ENCODE results near the gene PLPP4. TPM values are rescaled to one million over a fixed set of nuclear protein-coding genes. Genes with fewer than 3 reads are reported as not detected.
A peak's percentile ranks its signal among the peaks of the same experiment; 100 is the strongest.

PLPP4 gene
- under 0.01 TPM in 1 of 2 replicates, not detected in the other for total RNA-seq

DNA sequence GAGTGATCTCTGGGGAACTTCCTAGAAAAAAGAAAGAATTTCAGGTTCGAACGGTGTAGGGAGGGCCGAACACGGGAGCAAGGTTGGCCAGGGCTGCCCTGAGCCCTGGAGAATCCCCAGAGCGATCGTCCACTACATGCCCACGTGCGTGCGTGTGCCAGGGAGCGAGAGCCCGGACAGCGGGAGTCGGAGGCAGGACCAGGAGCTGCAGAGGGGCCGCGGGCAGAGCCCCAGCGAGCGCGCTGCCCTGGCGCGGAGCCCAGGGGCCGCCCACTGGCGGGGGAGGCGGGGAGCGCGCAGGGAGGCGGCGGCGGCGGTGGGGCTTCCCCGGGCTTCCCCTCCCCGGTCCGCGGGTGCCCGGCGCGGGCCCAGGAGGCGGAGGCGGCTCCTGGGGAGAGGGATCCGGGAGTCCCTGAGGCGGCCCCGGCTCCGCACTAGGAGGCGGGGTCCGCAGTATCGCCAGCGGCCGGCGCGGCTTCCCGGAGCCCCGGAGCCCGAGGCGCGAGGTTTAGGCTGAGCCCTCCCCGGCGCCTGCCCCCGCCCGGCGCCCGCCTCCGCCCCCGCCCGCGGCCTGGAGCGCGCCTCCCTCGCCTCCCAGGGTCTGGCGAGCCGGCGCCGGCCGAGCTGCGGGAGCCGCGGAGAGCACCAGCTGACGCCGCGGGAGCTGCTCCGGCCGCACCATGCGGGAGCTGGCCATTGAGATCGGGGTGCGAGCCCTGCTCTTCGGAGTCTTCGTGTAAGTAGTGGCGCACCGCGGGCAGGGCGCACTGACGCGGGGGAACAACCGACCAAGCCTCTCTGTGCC lies at the start of gene PLPP4:
TSS of gene PLPP4 (plus strand) at position 602 of the 805 bp plus-strand sequence. CDS start at position 681, 79 bp downstream.
- no peak for DNase-seq

DNA sequence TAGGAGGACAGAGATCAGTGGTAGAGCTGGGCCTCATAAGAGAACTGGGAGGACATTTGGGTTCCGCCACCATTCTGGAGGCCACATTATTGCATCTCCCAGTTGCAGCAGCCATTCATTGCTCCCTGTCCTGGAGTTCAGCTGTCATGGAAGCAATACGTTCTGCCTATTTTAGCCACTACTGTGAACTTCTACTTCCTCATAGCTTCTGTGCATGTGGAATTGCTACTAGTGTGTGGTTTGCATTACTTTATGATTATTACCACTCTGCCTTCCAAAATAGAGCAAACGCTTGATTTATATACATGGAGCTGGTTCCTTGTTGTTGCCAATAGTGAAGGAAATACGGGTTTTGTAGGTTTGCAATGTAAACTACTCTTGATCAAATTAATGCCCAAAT lies 47.2 kb upstream of the PLPP4 start:
- no peak for DNase-seq

DNA sequence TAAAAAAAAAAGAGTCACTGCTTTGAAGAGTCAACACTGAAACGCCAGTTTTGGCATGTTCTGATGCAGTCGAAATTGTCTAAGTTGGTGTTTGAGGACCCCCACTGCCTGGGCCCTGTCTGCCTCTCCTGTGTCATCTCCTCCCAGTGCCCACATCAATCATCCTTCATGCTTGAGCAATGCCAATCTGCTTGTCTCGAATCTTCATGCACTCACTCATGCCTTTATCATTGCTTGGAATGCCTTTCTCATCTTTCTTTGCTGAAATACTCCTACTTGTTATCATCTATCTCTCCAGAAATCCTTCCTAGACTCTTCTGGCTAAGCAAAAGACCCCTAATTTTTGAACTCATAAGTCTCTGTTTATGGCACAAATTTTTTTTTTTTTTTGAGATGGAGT lies 42.1 kb upstream of the PLPP4 start:
- no peak for DNase-seq

DNA sequence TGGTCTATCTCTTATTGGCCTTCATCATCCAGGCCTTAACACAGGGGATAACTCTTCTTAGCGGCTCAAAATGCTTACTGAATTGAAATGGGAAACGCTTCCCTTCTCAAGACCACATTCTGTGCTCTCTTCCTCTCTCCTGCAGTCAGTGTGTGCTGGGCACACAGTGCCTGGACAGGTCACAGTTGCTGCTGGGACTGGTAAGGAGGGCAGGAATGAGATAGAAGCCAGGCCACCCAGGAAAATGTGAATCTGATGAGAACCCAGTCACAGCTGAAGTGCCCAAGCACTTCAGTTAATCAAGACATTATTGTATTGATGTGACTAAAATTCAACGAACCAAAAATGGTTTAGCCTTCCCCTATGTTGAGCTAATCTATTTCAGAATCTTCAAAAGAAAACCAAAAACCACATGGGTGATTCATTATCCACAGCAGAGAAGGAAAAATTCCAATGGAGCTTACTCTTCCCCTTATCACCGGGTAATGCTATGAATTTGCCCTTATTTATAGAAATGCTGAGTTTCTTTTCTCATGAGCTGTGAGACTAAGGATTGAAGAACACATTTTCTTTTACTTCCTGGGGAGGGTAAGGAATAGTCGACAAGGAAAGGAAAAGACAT lies 41.2 kb upstream of the PLPP4 start:
- DNase-seq, result no peak

DNA sequence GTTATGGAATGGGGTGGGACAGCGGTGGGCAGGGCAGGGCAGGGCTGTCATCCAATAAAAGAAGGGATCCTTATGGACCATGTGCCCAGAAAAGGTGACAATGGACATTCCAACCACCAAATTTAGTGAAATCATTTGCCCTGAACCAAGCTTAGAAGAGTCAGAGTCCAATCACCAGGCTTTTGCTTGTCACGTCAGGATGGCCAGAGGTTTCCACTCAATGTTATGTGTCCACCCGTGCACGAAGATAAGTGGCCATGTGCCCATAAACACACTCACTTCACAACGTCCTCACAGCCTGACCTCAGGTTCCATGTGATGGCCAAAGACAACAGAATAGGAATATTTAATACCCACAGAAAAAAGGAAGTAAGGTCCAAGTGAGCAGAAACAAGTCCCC lies 36.6 kb upstream of the PLPP4 start:
- no peak for DNase-seq

DNA sequence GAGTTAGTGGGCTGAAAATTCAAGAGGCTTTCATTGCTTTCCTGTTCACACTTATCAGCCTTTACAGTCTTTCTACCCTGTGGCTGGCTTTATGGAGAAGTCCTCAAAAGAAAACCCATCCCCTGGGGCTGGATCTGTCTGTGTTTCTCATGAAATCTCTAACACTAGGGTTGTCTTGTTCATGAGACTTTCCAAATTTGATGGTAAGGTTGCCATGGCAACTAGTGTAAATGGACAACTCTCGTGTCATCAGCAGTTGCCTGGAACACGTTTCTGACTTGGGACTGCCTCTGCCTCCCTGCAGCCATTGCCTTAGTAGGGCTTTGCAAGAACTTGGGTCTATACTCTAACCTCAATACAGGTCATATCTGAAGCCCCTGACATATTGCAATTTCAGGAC lies 35.8 kb upstream of the PLPP4 start:
- DNase-seq, result no peak

DNA sequence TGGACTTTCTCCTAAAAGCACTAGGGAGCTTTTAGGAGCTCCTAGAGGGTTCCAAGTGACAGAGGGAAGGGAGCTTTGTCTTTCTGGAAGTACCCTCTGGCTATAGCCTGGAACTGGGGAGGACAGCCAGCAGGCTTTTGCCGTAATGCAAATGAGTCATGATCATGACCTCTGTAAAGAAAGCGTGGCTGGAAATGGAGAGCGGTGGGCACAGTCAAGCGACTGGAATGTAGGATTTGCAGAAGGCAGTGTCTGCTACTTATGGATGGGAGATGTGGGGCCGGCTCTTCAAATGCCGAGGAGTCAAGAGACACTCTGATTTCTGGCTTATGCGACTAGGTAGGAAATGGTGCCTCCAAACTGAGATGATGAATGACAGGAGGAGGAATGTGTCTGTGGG lies 34.6 kb upstream of the PLPP4 start:
- DNase-seq, result no peak

DNA sequence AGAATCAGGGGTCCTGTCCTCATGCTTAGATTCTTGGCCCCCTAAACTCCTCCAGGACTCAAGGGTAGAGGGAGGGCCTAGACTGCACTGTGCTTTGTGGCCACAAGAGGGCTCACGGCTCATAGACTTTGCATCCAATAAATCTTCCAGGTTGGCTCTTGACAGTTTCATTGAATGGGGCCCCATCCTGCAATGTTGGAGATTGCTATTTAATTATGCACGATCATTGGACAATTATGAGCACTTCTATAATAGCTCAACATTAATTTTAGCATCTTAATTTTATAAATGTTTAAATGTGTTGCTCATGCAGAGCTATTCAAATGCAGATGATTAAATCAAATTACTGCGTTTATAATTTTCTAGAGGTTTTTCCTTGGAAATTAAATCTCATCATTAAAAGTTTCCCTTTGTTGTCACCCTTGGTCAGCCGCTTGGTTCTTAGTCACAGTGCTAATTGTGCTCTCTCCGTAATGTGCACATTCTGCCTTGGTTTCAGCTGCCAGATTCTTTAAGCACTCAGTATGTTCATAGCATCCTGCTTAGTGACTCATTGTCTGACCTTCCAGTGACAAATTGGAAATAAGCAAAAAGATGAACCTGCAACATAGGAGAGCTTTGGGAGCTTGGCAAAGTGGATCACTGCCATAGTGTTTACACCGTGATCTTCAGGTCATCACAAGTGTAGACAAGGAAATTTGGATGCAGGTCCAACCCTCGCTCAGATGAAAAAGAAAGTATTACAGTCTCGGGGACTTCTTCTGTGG lies 33.4 kb upstream of the PLPP4 start:
- peak; percentile 52 for DNase-seq

DNA sequence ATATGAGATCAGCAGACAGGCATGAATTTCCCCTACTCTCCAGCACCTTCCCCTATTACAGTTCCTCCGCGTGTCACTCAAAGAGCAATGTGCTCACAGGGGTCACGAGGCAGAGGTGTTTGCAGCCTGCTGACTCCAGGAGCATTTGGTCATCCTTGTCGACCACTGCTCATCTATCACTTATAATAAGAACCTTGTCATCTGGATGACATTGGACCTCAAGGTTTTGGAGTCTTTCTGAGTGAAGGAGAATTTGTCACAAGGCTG lies 32.9 kb upstream of the PLPP4 start:
- DNase-seq, result no peak

DNA sequence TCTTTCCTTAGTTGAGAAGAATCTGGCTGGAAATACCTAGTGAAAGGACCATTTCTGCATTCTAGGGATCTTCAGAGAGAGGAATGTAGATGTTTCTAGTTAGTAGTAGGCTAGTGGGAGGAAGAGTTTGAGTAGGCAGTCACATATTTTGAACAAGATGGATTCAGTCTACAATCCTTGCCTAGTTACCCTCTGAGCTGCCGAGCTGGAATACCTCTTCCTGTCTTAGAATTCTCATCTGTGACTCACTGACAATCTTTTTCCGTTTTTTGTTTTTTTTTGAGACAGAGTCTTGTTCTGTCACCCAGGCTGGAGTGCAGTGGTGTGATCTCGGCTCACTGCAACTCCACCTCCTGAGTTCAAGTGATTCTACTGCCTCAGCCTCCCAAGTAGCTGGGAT lies 30.7 kb upstream of the PLPP4 start:
- DNase-seq, result peak; percentile 1

DNA sequence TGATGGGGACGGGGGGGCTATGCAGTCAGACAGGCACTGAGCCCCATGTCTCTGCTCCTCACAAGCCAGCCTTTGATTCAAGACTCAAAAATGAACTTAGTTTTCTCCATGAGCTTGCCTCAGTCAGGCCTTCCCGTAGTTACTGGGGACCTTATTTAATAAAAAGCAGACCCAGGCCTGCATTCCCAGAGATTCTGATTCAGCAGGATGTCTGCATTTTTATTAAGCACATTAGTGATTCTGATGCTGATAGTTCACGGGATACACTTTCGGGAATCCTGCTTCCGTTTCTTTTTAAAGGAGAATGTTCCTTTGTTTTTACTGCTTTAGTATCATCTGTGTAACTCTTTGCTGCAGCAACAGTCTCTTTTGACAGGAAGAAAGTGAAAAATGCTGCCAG lies 28.3 kb upstream of the PLPP4 start:
- DNase-seq, result no peak

DNA sequence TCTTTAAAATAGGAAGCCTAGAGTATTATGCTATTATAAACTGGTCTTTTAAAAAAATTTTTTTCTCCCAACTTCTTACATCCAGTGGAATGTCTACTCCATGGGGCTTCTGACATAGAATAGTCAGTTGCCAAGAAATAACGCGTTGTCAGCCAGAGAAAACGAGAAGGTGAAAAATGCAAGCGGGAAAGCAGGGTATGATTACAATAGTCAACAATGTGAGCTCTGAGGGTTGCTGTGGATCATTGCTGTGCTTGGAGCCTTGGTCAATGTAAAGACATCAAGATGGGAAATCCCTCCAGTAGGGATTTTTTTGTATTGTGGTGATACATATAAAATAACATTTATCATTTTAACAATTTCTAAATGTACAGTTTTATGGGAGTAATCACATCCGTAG lies 27.6 kb upstream of the PLPP4 start:
- DNase-seq, result no peak

DNA sequence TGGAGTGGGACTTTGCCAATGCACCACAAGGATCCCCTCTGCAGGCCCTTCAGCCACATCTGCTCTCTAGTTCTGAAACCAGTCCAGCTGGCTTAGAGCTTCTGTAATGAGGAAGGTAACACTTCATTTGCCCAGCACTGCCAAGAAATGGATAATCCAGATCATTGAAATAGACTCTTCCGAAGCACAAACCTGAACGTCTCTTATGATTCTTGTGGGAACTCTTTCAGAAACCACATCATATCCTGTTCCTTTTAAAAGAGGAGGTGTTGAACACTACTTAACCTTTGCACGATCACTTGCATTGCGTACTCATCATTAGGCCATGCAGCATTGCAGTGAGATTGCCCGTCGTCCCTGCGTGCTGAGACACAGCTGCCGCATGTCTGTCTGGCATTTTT lies 25.8 kb upstream of the PLPP4 start:
- DNase-seq, result no peak

DNA sequence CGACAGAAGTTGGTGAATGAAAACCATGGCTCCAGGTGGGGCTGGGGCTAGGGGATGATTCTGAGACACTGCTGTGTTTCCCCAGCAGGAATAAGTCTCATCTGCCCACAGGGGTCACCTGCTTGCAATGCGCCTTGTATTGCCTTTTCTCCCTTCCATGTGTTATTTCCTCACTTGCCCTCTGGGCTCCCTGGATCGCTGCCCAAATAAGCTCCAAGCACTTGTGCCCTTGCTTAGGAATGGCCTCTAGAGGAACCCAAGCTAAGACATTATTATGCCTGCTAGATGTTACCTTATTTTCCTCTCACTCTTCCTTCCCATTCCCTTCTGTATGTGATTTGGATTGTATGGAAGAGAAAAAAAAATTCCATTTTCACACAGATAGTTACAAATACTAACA lies 24.8 kb upstream of the PLPP4 start:
- DNase-seq, result no peak

DNA sequence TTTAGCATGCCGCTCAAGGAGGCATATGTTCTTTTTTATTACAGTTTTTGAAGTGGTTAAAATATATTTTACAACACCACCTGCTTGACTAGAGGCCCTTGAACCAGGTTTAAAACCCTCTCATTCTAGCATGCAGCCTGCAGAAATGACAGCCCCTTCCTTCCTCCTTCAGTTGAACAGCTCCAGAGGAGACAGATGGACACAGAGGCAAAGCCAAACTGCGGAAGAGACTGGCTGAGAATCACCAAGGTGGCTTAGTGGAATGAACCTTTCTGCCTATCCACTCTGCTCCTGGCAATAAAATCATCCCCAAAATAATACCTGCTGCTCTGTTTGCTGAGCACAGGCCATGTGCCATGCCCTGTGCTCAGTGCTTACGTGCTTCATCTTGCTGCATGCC lies 23.9 kb upstream of the PLPP4 start:
- DNase-seq, result no peak

DNA sequence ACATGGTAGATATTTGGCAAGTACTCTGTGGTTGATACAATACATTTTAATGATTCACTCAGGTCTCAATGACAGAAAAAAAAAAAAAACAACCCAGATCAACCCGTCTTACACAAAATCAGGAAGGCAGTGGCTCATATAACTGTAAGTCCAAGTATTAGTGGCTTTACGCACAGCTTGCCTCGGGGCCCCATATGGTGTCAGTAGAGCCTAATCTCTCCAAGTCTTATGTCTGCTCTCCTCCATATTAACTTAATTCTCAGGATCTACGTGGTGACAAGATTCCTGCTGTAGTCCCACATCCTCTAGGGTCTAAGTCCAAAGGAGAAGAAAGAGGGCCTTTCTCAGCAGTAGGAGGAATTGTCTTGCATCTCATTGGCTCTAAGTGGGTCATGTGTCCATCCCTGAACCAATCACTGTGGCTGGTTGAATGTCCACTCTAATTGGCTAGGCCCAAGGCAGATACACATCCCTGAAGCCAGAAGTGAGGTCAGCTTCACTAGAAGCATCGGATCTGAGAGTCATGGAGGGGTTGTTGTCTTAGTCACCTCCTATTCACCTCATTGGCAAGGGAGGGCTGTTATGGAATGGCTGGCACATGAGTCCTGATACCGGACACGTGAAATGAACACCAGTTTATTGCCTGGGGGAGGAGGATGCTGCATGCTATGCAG lies 20.5 kb upstream of the PLPP4 start:
- DNase-seq, result no peak

DNA sequence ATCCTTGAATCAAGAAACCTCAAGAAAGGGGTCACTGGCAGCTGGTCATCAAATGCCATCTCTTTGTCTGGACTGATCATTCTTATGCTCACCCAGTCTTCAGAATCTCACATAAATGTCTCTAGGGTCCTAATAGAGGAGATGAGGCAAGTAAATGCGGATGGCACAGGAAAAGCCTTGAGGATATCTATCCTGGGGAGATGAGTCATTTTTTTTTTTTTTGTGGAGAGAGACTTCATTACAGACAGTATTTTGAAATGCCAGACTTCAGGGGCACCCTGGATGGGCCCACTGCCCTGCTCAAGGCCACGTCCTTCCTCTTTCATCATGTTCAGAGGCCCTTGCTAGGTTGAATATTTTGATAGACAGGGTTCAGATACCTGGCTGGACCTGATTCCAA lies 19.5 kb upstream of the PLPP4 start:
- no peak for DNase-seq

DNA sequence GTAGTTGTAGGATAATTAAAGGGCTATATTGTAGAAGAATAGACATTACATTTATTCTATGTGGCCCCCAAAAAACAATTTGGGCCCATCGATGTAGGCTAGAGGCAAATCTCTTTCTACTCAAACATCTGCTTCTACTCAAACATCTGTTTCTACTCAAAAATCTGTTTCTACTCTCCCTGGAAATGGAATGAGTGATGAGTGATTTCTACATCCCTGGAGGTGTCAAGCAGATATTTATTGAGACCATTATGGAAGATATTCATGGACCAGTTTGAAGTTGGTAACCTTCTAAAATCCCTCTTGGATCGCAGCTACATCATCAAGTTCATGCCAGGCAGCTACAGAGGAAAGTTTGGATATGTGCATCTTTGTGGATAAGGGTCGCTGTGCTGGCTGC lies 5.1 kb upstream of the PLPP4 start:
- no peak for DNase-seq

DNA sequence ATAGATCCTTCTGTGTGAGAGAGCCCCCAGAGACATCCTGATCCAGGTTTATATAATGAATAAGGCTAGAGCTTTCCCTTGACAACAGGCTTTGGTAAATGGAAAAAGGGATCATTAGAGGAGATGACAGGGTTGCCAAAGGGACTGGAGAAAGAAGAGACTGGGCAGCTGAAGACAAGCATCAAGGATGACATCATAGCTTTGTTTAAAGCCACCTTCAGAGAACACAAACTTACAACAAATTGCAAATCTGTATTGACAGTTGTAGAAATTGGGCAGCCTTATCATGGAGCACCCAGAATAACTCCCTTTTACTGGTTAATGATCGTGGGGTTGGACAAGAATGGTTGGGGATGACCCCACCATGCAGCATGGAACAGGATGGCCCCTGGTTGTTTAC lies 3.7 kb upstream of the PLPP4 start:
- DNase-seq, result no peak

DNA sequence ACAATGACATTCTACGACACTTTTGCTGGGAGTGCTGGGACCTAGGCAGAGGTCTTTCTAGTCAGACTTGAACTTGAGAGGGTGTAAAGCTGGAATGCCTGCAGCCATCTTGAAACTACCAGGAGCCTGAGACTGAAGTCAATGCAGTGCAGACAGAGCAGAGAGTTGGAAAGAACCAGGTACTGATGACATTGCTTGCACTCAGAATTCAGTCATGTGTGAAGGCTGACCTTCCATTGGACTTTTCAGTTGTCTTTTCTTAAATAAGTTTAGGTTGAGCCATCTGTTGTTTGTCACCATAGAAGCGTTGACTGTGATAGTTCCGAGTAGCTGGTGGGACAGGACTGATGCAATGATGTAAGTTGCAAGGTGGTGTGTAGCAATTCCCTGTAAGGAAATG lies 3.1 kb upstream of the PLPP4 start:
- DNase-seq, result no peak

DNA sequence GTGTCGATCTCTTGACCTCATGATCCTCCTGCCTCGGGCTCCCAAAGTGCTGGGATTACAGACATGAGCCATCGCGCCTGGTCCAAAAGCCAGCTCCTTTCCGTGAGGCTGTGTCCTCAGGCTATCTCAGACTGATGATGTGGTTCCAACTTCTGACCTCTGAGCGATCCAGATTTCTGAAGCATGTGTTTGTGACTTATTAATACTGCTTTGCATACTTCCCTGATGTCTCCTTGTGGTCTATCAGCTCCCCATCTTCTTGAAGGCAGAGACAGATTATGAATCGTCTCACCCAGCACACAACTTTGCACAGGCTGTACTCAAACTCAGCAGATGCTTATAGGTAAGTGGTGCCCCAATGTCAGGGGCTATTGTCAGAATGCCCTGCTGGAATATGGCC lies 2.0 kb upstream of the PLPP4 start:
- no peak for DNase-seq

DNA sequence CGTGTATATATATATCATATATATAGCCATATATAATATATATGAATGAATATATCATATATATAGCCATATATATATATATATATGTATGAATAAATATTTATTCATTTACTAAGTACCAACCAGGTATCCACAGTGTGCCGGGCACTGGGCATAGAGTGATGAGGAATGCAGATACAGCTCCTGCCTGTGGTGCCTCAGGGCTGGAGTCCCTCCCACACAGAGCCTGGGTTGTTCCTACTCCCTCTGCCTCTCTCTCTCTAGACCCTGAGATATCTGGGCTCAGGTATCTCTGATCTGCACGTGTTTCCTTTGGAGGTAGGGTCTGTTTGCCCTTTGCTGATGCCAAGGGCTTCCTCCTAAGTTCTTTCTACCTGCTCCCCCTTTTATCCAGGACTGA lies 1.4 kb upstream of the PLPP4 start:
- DNase-seq, result no peak

DNA sequence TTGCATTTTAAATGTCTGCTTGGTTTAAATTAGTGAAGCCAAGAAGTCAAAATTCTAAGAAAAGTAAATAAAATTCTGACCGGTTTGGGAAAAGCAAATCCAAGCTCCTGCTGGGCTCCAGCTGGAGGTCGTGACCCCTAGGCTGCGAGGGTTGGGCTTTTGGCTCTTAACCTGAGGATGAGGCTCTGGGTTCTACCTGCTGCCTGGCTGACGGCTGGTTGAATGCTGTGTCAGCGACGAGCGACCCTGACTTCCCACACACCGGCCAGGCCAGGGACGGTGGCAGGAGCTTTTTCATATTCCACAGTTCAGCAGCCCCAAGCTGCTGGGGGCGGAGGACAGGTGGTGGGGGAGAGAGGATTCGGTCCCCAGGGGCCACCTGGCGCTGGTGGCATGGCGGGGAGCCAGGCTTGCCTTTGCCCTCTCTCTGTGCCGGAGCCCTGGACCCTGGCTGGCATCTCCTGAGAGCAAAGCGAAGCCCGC lies 843 bp upstream of the PLPP4 start:
- no peak for DNase-seq

Measured in dermis blood vessel endothelial cell (primary cell).